Measurements from ENCODE around the gene GALNT1. TPM values are rescaled to one million over a fixed set of nuclear protein-coding genes. Genes with fewer than 3 reads are reported as not detected.

Gene GALNT1
- total RNA-seq, 1 experiment from 2014 or later = 25.6 TPM

GRCh38 chr18:35695803-35696202 is 114.3 kb downstream of the GALNT1 start:
- Histone ChIP-seq H3K4me3 (ENCODE audit: low read depth, low read length, poor library complexity, severe bottlenecking) (no peak overlapping the region), H3K9me3 (ENCODE audit: low read depth, low read length, poor library complexity, severe bottlenecking) (no peaks in the 10 kb centered on the region), H3K4me1 (ENCODE audit: insufficient read depth, low read length, poor library complexity, severe bottlenecking) (no peaks in the 10 kb centered on the region), H3K27ac (ENCODE audit: low read depth, low read length, poor library complexity, severe bottlenecking) (no peak overlapping the region), H3K27me3 (replicated peaks; ENCODE audit: insufficient read depth, low read depth, low read length, poor library complexity) (no peaks in the 10 kb centered on the region), H3K36me3 (ENCODE audit: insufficient read depth, low read length, poor library complexity, severe bottlenecking) (no peaks in the 10 kb centered on the region)
- CTCF ChIA-PET = no interaction called here
- POLR2A ChIA-PET (ENCODE audit: low non-redundant PET) = no interaction called here
- no TSS peak for BruUV-seq (replicated peaks)
- TF ChIP-seq CTCF (conservative IDR thresholded peaks at IDR 0.05; ENCODE audit: low read depth, low read length) = no peak
- TF ChIP-seq EZH2 (IDR thresholded peaks at IDR 0.05; ENCODE audit: borderline replicate concordance, low read depth, low read length, poor library complexity, severe bottlenecking) = no peak
- DNase-seq (ENCODE audit: low spot score) = no peak
- intact Hi-C loops (cut with micrococcal nuclease; ENCODE audit: unreplicated experiment) = no loop called here

GRCh38 chr18:35696307-35696706 is 114.8 kb downstream of the GALNT1 start:
- ChIA-PET POLR2A (ENCODE audit: low non-redundant PET) (no interaction called here), CTCF (no interaction called here)
- no peak overlapping the region for H3K27ac ChIP-seq (ENCODE audit: low read depth, low read length, poor library complexity, severe bottlenecking)
- intact Hi-C loops (cut with micrococcal nuclease; ENCODE audit: unreplicated experiment) = no loop called here
- H3K4me3 ChIP-seq (ENCODE audit: low read depth, low read length, poor library complexity, severe bottlenecking) = no peak overlapping the region
- H3K4me1 ChIP-seq (ENCODE audit: insufficient read depth, low read length, poor library complexity, severe bottlenecking) = no peaks in the 10 kb centered on the region
- no peaks in the 10 kb centered on the region for H3K27me3 ChIP-seq (replicated peaks; ENCODE audit: insufficient read depth, low read depth, low read length, poor library complexity)
- no peak for DNase-seq (ENCODE audit: low spot score)
- TF ChIP-seq EZH2 (IDR thresholded peaks at IDR 0.05; ENCODE audit: borderline replicate concordance, low read depth, low read length, poor library complexity, severe bottlenecking) (no peak), CTCF (conservative IDR thresholded peaks at IDR 0.05; ENCODE audit: low read depth, low read length) (no peak)
- H3K9me3 ChIP-seq (ENCODE audit: low read depth, low read length, poor library complexity, severe bottlenecking) = no peaks in the 10 kb centered on the region
- BruUV-seq (replicated peaks) = no TSS peak
- H3K36me3 ChIP-seq (ENCODE audit: insufficient read depth, low read length, poor library complexity, severe bottlenecking) = no peaks in the 10 kb centered on the region

GRCh38 chr18:35697869-35698268 is 116.3 kb downstream of the GALNT1 start:
- Histone ChIP-seq H3K27me3 (replicated peaks; ENCODE audit: insufficient read depth, low read depth, low read length, poor library complexity) (no peaks in the 10 kb centered on the region), H3K4me1 (ENCODE audit: insufficient read depth, low read length, poor library complexity, severe bottlenecking) (no peaks in the 10 kb centered on the region), H3K27ac (ENCODE audit: low read depth, low read length, poor library complexity, severe bottlenecking) (no peak overlapping the region), H3K36me3 (ENCODE audit: insufficient read depth, low read length, poor library complexity, severe bottlenecking) (no peaks in the 10 kb centered on the region), H3K9me3 (ENCODE audit: low read depth, low read length, poor library complexity, severe bottlenecking) (no peaks in the 10 kb centered on the region), H3K4me3 (ENCODE audit: low read depth, low read length, poor library complexity, severe bottlenecking) (no peak overlapping the region)
- ChIA-PET POLR2A (ENCODE audit: low non-redundant PET) (no interaction called here), CTCF (no interaction called here)
- intact Hi-C loops (cut with micrococcal nuclease; ENCODE audit: unreplicated experiment) = no loop called here
- BruUV-seq (replicated peaks) = no TSS peak
- no peak for DNase-seq (ENCODE audit: low spot score)
- TF ChIP-seq EZH2 (IDR thresholded peaks at IDR 0.05; ENCODE audit: borderline replicate concordance, low read depth, low read length, poor library complexity, severe bottlenecking) = no peak
- no peak for TF ChIP-seq CTCF (conservative IDR thresholded peaks at IDR 0.05; ENCODE audit: low read depth, low read length)
